Right renal cortex interstitium (tissue), 3 donors: Measurements from ENCODE around the gene MOV10L1. TPM values are rescaled to one million over a fixed set of nuclear protein-coding genes. Genes with fewer than 3 reads are reported as not detected.

Experiments
- DNase-seq, 3 donors: peaks; one replicate each; pipeline ENCODE4 v3.0.0-alpha.2; 2013; ENCODE audit warnings: low read depth in 3 of 3, low spot score in 2 of 3
- polyA plus RNA-seq, 3 donors: library from polyadenylated mRNA; unstranded; fragments of 120-200 nt; gene quantifications; one replicate each; pipeline ENCODE4 v1.2.1, GENCODE V29; 2013; ENCODE audit not compliant: insufficient read length in 3 of 3

The MOV10L1 gene
- polyA plus RNA-seq, 3 donors = 0.49 to 1.0 (median 0.85) TPM

DNA sequence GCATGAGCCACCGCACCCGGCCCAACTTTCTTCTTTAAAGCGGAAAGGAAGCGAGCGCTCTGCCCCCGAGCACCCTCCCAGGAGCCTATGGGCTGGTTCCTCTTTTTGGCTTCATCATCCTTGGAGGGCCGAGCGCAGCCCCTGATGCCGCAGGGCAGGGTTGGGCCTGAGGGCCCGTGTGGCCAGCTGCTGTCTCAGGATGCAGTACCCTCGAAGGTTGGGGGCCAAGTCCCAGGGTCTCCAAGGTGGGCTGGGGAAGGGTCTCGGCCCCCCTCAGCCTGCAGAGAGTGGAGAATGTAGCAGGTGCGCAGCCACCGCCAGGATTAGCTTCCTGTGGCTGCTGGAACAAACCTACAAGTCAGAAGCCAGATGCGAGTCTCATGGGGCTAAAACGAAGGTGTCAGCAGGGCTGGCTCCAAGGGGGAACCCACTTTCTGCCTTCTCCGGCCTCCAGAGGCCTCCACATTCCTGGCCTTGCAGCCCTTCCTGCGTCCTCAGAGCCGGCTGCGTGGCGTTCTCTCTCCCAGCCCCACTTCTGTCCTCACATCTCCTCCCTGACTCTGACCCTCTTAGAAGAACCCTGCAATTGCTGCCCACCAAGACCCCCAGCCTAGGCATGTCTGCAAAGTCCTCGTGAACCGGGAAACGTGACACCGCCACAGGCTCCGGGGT is 83.6 kb downstream of the MOV10L1 start:
- no peak for DNase-seq

DNA sequence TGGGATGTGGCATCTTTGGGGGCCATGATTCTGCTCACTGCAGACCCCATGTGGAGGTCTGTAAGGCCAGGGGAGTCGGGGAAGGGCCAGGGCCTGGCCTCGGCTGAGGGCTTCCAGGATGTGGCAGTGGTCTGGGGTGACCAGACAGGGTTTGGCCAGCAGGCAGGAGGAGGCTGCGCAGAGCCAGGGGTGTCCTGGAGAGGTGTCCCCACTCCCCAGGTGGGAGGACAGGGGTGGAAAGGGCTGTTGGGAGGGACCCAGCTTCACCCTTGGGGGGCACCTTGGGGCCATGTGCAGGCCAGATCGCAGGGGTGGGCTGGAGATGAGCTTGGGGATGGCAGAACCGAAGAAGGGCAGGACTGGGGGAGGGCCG is 84.2 kb downstream of the MOV10L1 start:
- DNase-seq = no peak

DNA sequence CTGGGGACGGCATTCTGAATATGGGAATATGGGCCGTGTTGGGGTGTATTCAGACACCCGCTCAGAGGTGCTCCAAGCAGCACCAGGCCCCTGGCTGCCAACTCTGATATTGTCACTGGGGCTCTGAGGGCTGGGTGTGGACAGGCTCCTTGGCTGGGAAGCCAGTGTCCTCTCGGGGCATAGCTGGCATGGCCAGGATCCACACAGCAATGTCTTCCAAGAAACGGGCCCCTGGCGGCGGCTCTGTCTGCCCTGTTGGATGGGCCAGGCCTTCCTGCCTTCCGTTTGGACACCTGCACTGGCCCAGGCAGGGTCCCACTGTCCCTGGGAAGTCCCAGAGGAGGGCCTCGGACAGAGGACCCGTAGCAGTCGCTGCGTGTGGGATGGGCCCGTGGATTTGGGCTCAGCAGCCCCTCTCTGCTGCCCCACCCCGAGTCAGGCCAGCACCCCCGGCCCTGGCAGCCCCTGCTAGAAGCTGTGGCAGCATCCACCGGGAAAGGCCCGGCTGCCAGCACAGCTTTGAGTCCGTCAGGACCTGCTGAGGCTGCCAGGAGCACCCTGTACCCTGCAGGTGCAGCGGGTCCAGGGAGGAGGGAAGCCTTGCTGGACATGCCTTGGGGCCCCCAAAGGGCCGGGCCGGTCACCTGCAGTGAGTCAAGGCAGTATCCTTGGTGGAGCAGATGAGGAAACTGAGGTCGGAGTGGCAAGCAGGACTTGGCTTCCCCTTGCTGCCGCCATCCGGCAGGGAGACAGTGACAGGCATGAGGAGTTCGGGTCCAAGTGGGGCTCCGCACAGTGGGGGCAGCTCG is 84.8 kb downstream of the MOV10L1 start:
- DNase-seq = no peak

DNA sequence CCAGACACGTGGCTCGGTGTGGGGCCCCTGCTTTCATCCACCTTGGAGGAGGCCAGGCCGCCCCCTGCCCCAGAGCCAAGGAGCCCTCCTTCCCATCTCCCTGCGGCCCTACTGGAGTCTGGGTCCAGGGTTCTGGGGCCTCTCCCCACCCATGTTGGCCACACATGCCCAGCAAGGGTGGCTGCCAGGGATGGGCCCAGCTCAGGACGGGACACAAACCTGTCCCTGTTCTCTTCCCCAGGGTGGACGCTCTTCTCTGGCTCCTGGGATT is 85.3 kb downstream of the MOV10L1 start:
- DNase-seq = no peak

DNA sequence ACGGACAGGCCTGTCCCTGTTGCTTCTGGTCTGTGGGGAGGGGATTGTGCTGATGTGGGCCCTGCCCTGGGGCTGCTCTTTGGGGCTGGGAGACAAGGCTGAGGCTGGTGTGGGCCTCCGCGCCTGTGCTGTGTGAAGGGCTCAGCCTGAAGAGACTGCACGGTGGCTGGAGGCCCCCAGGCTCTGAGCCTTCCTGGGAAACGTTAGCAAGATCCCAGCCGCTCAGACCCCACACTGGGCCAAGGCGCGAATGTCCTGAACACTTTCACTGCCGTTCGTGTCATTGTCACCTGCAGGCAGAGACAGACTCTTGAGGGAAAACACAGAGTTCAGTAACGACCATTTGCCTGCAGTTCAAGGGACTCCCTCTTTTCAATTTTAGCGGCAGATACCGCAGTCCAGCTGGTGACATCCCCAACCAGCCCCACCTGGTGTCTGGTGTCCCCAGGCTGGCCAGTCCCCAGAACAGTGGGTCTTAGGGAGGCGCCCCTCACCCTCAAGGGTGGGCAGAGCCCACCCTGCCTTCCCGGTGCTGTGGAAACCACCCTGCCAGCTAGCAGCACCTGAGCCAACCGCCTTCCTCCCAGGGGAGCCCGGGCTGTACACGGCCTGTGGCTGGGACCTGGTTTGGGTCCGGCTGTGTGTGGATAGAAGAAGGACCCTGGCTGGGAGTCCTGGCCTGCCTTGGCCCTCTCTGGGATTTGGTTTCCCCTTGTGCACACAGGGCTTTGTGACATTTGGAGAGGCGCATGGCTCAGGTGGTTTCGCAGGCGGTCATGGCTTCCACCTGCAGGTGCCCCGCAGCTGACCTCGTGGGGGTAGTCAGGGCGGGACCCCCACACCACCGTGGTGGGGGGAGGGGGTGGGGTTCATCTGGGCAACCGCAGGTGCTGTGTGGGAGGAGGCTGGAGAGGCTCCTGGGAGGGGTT is 86.4 kb downstream of the MOV10L1 start:
- DNase-seq = no peak

DNA sequence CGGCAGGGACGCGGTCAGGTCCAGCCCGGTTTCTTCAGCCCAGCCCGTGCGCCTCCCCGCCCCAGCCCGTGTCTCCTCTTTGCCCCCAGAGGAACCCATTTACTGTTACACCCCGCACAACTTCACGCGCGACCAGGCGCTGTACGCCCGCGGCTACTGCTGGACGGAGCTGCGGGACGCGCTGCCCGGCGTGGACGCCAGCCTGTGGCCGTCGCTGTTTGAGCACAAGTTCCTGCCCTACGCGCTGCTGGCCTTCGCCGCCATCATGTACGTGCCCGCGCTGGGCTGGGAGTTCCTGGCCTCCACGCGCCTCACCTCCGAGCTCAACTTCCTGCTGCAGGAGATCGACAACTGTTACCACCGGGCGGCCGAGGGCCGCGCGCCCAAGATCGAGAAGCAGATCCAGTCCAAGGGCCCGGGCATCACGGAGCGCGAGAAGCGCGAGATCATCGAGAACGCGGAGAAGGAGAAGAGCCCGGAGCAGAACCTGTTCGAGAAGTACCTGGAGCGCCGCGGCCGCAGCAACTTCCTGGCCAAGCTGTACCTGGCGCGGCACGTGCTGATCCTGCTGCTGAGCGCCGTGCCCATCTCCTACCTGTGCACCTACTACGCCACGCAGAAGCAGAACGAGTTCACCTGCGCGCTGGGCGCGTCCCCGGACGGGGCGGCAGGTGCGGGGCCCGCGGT is 87.2 kb downstream of the MOV10L1 start:
- no peak for DNase-seq

DNA sequence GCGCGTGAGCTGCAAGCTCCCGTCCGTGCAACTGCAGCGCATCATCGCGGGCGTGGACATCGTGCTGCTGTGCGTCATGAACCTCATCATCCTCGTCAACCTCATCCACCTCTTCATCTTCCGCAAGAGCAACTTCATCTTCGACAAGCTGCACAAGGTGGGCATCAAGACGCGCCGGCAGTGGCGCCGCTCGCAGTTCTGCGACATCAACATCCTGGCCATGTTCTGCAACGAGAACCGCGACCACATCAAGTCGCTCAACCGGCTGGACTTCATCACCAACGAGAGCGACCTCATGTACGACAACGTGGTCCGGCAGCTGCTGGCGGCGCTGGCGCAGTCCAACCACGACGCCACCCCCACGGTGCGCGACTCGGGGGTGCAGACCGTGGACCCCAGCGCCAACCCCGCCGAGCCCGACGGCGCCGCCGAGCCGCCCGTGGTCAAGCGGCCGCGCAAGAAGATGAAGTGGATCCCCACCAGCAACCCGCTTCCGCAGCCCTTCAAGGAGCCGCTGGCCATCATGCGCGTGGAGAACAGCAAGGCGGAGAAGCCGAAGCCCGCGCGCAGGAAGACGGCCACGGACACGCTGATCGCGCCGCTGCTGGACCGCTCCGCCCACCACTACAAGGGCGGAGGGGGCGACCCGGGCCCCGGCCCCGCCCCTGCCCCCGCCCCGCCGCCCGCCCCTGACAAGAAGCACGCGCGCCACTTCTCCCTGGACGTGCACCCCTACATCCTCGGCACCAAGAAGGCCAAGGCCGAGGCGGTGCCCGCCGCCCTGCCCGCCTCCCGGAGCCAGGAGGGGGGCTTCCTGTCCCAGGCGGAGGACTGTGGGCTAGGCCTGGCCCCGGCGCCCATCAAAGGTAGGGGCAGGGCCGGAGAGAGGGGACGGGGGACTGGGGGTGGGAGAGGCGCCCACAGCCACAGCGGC is 88.0 kb downstream of the MOV10L1 start:
- DNase-seq = no peak

DNA sequence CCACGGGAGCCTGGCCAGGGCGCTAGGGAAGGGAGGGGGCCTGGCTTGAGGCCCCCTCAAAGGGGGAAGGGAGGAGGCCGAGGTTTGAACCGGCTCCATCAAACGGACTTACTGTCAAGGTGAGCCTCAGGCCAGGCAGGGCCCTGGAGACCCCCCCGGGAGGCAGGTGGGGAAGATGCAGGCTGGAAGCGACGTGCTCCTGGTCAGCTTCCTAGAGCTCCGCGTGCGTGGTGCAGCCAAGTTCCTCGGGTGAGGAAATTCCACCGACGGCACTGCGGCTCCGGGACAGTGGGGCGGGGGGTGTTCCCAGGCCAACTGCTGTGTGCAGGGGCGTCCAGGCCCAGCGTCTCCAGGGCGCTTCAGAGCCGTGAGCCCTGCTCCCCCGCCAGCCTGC is 88.7 kb downstream of the MOV10L1 start:
- no peak for DNase-seq

DNA sequence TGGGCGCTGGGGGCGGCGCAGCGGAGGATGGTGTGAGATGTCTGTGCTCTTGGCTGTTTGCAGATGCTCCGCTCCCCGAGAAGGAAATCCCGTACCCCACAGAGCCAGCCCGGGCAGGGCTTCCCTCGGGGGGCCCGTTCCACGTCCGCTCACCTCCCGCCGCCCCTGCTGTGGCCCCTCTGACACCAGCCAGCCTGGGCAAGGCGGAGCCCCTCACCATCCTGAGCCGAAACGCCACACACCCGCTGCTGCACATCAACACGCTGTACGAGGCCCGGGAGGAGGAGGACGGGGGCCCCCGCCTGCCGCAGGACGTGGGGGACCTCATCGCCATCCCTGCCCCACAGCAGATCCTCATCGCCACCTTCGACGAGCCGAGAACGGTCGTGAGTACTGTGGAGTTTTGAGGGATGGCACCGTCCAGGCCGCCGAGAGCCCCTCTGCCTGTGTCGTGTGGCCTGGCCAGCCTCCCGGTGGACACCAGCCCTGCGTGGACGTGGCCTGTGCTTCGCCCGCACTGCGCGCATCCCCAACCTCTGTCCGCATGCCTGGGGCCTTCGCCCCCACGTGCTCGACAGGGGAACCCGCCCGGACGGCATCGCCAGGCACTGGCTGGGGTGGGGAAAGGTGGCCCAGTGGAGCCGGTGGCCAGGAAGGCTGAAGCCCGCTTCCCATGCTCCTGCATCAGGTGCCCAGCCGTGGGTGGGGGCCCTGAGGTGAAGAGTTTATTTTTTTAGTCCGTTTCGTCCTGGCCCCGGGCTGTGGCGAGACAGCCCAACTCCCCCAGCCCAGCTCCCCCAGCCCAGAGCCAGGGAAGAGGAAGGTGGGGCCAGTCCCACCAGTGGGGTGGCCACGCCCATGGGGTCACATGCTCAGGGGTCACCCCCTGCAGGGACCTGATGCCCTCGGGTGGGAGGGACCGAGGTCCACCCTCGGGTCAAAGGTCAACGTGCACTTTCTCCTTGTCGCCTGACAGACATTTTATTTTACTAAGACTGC is 89.4 kb downstream of the MOV10L1 start:
- DNase-seq = no peak

DNA sequence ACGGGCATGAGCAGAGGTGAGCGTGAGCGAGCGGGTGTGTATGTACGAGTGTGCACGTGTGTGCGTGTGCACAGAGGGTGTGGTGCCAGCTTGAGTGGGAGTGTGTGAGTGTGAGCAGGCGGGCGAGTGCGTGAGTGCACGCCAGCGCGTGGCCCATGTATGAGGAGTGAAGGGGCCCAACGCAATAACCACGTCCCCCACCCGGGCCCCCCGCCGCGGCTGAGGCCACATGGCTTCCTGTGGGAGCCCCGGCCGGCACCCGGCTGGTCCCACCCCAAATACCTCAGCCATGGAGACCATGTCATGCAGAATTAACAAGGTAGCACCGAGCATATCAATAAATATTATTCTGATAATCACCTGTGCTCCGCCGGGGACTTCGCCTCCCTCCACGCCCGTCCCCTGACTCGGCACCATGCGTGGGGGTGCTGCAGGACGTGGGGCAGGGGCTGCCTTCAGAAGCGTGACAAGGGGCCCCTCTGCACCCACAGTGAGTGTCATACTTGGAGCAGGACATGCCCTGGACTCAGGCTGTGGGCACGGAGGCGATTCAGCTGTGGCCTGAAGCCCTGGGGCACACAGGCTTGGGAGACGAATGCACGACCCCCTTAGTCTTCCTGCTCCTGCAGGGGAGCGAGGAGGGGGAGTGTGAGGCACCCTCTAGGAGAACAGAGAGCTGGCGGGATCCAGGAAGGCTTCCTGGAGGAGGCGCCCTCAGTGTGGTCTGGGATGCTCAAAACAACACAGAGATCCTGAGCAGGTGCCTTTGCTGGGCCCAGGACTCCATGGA is 90.3 kb downstream of the MOV10L1 start:
- no peak for DNase-seq

DNA sequence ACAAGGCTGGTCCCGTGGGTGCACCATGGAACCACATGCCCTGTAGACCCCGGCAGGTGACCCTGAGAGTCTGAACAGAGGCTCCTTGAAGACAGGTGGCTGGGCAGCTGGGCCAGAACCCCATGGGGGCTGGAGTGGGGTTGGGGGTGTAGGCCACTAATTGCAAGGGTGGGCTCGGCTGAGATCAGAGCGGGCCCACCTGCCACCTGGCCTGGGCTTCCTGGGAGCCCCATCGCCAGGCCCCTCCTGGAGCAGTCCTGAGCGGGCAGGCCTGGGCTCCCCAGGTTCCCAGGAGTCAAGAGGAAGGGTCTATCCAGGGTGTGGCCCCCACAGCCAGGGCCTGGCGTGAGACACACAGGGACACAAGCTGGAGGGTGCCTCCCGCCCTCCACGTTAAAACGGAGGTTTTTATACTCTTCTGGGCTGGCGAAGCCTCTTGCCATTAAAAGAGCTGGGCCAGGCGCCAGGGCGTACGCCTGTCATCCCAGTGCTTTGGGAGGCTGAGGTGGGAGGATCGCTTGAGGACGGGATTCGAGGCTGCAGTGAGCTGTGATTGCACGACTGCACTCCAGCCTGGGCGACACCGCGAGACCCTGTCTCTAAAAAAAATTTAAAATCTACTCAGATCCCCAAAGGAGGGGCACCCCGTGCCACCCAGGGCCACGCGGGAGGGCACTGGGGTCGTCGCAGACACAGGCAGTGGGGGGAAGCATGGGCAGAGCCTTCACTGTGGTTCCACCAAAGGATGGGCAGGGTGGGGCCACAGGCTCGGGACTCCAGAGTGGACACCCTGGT is 91.1 kb downstream of the MOV10L1 start:
- DNase-seq = no peak

DNA sequence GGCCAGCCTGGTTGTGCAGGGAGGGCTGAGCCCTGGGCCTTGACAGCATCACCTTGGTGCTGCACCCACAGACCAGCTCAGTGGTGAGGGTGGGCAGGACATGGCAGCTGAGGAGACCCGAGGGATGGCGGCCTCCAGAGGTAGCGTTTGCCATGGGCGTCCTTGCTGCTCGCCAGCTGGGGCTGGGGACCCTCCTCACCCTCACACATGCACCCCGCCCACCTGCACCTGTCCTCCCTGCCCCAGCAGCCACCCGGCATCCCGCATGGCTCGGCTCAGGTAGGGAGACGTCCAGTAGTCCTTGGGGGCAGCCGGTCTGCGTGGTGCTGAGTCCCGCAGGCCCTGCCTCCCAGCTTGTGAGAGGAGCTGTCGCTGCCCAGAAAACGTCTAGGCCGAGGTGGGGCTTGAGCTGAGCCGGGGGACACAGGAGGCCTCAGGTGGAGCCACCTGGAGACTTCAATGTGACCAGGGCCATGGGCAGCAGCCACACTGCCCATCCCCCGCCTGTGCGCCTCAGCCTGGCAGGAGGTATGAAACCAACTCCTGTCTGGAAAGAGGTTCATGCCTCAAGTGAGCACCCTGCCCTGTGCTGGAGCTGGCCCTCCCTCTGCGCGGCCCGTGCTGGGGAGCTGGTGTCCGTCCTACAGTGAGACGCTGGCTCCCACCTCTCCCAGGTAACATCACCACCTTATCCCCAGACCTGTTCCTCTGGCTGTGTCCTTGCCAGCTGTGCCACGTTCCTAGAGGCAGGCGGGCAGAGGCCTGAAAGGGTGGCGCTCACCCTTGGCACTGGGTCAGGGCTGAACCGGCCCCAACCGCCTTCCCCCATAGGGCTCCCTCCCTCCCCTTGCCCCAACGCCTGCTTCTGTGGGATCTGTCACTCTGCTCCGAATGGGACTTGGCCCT is 92.6 kb downstream of the MOV10L1 start:
- no peak for DNase-seq

DNA sequence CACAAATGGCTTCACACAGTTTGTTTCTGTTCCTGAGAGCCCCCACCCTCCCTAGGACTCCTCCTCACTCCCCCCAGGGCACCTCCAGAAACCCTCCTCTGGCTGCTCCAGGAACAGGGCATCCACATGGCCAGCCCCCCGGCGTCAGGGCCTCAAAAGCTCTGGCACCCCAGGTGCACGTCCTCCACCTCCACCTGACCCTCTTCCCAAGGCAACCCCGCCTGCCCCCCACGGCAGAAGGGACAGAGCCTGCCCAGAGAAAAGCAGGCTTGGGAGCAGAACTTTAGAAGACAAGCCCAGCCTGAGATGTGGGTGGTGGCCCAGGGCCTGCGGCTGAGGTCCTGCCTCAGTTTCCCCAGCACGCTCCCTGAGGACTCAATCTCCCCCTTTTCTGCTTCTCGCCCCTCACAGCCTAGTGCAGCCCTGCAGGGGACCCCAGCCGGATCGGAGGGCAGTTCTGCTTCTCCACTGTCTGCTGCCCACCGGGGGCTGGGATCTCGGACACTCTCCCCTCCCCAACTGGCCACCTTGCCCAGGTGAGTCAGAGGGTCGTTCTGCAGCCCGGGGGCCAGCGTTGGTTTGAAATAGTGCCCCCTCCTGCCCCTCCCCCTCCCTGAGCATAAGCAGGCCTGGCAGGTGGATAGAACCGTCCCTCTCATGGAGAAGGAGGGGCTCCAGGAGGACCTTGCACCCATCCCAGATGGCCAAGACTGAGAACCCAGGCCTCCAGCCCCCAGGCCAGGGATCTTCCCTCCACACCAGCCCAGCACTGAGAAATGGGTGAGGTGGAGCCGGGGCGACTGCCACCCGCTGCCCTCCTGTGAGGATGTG is 93.5 kb downstream of the MOV10L1 start:
- DNase-seq = no peak

DNA sequence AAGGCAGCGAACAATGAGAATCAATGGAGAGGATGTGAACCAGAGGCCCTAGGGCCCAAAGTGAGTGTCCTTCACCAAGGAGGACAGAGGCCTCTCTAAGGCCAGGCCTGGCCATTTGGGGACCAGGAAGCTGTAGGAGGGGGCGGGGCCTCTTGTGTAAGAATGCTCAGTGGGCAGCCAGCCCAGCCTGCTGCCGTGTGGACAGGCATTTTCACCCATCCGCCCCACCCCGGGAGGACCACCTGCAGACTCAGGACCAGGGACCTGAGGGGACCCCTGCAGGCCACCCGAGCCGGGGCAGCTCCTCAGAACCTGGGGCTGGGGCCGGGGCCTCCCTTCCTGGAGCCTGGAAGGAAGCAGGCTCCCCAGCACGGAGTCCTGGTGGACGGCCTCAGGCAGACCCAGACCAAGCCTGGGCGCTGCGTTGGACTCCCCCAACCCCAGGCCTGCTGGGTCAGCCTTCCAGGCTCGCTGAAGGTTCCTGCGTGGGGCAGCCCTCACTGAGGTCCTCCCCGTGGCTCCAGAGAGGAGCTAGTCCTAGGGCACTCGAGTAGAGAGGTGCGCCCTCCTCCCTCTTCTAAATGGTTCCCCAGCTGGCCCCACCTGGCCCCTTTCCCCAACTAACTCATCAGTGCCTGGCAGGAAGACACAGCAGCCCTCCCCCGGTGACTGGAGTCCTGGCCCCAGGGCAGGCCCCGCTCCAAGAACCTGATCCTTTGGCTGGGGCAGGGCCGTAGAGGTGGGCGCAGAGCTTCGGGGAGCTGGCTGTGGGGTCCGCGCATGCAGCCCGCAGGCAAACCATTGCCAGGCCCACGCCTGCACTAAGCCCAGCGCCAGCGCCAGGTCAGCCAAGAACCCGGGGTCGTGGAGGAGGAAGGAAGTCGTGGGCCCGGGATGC is 94.4 kb downstream of the MOV10L1 start:
- no peak for DNase-seq
